Body of pancreas (tissue), 4 donors: ENCODE data around the gene SENP3. TPM values are rescaled to one million over a fixed set of nuclear protein-coding genes. Genes with fewer than 3 reads are reported as not detected.
A peak's percentile ranks its signal among the peaks of the same experiment; 100 is the strongest.

Experiments
- ATAC-seq: fragments of 150-250 bp; one replicate; pipeline ENCODE4 v1.9.1; 2016
- DNase-seq, 4 donors: peaks; one replicate each; pipeline ENCODE4 v3.0.0-alpha.2; 2019
- H3K27ac ChIP-seq, 4 donors: fragments of 200-600 bp; sonication (generic); 1 replicate in 3 of 4; 2 replicates in 1 of 4; pipeline versions ENCODE4 v1.5.1 to v1.6.1; 2016 to 2019; ENCODE audit warnings: mild to moderate bottlenecking in 1 of 4, mixed read lengths in 1 of 4, moderate library complexity in 1 of 4
- H3K27me3 ChIP-seq, 2 donors: fragments of 200-600 bp; sonication (generic); one replicate each; pipeline ENCODE4 v1.6.0; 2016; ENCODE audit warnings: mild to moderate bottlenecking in 1 of 2
- H3K36me3 ChIP-seq, 2 donors: fragments of 200-600 bp; sonication (generic); replicated peaks in 1 of 2; 2 replicates each; pipeline ENCODE4 v1.5.1; 2016; ENCODE audit warnings: low read depth in 2 of 2; ENCODE audit not compliant: insufficient read depth in 1 of 2
- H3K4me1 ChIP-seq: fragments of 200-600 bp; sonication (generic); one replicate; pipeline ENCODE4 v1.6.0; 2016
- H3K4me3 ChIP-seq, 2 donors: fragments of 200-600 bp; sonication (generic); 1 replicate in 1 of 2; 2 replicates in 1 of 2; pipeline ENCODE4 v1.5.1; 2016 to 2019
- H3K9me3 ChIP-seq, 3 donors: fragments of 200-600 bp; sonication (generic); 1 replicate in 2 of 3; 2 replicates in 1 of 3; pipeline ENCODE4 v1.5.1; 2016
- CTCF ChIP-seq, 7 experiments: fragments of 450-650 bp in 4 of 7; fragments of 200-600 bp in 3 of 7; sonication (generic) in 3 of 7; IDR thresholded peaks; one replicate each; pipeline ENCODE4 v1.5.1; 2016 to 2019; ENCODE audit warnings: antibody characterized with exemption in 7 of 7
- POLR2A ChIP-seq, 3 donors: fragments of 450-650 bp; IDR thresholded peaks; one replicate each; pipeline ENCODE4 v1.6.1; 2016; ENCODE audit warnings: antibody characterized with exemption in 3 of 3, mild to moderate bottlenecking in 2 of 3
- WGBS, 2 donors: methylation state at CpG; one replicate each; pipeline ENCODE4 v1.1.5; 2017; 5-methylcytosine and 5-hydroxymethylcytosine counted together
- intact Hi-C: fragments of 100-400 bp; cut with DNase I; formaldehyde crosslinking; loops from one replicate; pipeline ENCODE4 v1.15.1; 2023
- total RNA-seq, 2 donors: library from RNA; depleted of rRNA; stranded (reverse); fragments of >200 nt; gene quantifications; one replicate each; pipeline ENCODE4 v1.1.0, GENCODE V29; 2016

SENP3 gene
- total RNA-seq, 2 donors from 2014 or later: 25.7 to 28.0 TPM

GRCh38 chr17:7586673-7587419 is 25.1 kb downstream of the SENP3 start:
- no peak for TF ChIP-seq POLR2A (IDR thresholded peaks at IDR 0.05)
- peak in 5 of 7 experiments; percentile 11 to 39 (median 26) for TF ChIP-seq CTCF (IDR thresholded peaks at IDR 0.05)
- peaks cover 43% of the 10 kb centered on the region for H3K4me1 ChIP-seq
- WGBS, 2 donors: 61 to 70% methylated on average over 5 to 9 of the region's 9 CpGs
- H3K4me3 ChIP-seq: no peak overlapping the region
- H3K27ac ChIP-seq: no peak overlapping the region
- H3K9me3 ChIP-seq: no peaks in the 10 kb centered on the region
- no peaks in the 10 kb centered on the region for H3K27me3 ChIP-seq
- no peak for ATAC-seq
- intact Hi-C loops: no loop called here
- DNase-seq: peak in 2 of 4 donors; percentile 46 to 49
- peaks cover 5% of the 10 kb centered on the region in 2 donors for H3K36me3 ChIP-seq

GRCh38 chr17:7587420-7588151 is 25.9 kb downstream of the SENP3 start:
- TF ChIP-seq CTCF (IDR thresholded peaks at IDR 0.05) (no peak), POLR2A (IDR thresholded peaks at IDR 0.05) (no peak)
- H3K4me3 ChIP-seq: no peak overlapping the region
- peaks cover 37% of the 10 kb centered on the region for H3K4me1 ChIP-seq
- H3K27ac ChIP-seq: no peak overlapping the region
- intact Hi-C loops: no loop called here
- 73 to 79% methylated on average over 10 to 12 of the region's 12 CpGs for WGBS, 2 donors
- H3K36me3 ChIP-seq: peaks cover 11 to 12% of the 10 kb centered on the region in 2 donors
- no peak for DNase-seq
- H3K9me3 ChIP-seq: no peaks in the 10 kb centered on the region
- no peaks in the 10 kb centered on the region for H3K27me3 ChIP-seq
- ATAC-seq: no peak

GRCh38 chr17:7588553-7589203 is 27.0 kb downstream of the SENP3 start:
- DNase-seq (no peak), ATAC-seq (no peak)
- Histone ChIP-seq H3K27me3 (no peaks in the 10 kb centered on the region), H3K4me3 (no peak overlapping the region), H3K4me1 (peaks cover 28% of the 10 kb centered on the region), H3K36me3 (peaks cover 20 to 21% of the 10 kb centered on the region in 2 donors), H3K27ac (peak overlapping the region in 1 of 4 donors; percentile 27), H3K9me3 (no peaks in the 10 kb centered on the region)
- intact Hi-C loops: no loop called here
- TF ChIP-seq POLR2A (IDR thresholded peaks at IDR 0.05): no peak
- TF ChIP-seq CTCF (IDR thresholded peaks at IDR 0.05): no peak
- WGBS, 2 donors: 79 to 94% methylated on average over 15 to 26 of the region's 30 CpGs

- Histone ChIP-seq H3K4me1 (peaks cover 26% of the 10 kb centered on the region), H3K9me3 (no peaks in the 10 kb centered on the region), H3K4me3 (no peak overlapping the region), H3K27ac (peak overlapping the region in 1 of 4 donors; percentile 27), H3K27me3 (no peaks in the 10 kb centered on the region), H3K36me3 (peaks cover 20 to 25% of the 10 kb centered on the region in 2 donors)
- intact Hi-C loops: no loop called here
- 13 to 54% methylated on average over 9 to 53 of the region's 56 CpGs for WGBS, 2 donors
- DNase-seq (peak; percentile 80 to 86 (median 85)), ATAC-seq (peak; percentile 81)
- no peak for TF ChIP-seq POLR2A (IDR thresholded peaks at IDR 0.05)
- TF ChIP-seq CTCF (IDR thresholded peaks at IDR 0.05): peak; percentile 57 to 87 (median 83)
Measured at GRCh38 chr17:7589204-7589868, 27.6 kb downstream of the SENP3 start.
